ENCODE measurements around the gene C1orf159.

GRCh38 chr1:1100296-1100695 is 15.6 kb downstream of the C1orf159 start:
- TF ChIP-seq POLR2AphosphoS5 (IDR thresholded peaks at IDR 0.05; ENCODE audit: borderline replicate concordance, low read depth, low read length): no peak
- no peak for TF ChIP-seq EZH2 (IDR thresholded peaks at IDR 0.05)
